GM10266 (cell line): ENCODE data around the gene UBTF.

Experiments used
- DNase-seq: peaks from one replicate; pipeline ENCODE4 v3.0.0; 2012; ENCODE audit errors: extremely low spot score
- CTCF ChIP-seq: IDR thresholded peaks from 2 replicates; pipeline ENCODE4 v1.5.1; 2012; ENCODE audit warnings: mild to moderate bottlenecking, low read depth; ENCODE audit not compliant: control insufficient read depth, insufficient read depth; ENCODE audit errors: missing control alignments

The UBTF gene

GRCh38 chr17:44236444-44236991 is 17.0 kb upstream of the UBTF start:
- DNase-seq: peak; percentile 35
- TF ChIP-seq CTCF: no peak

GRCh38 chr17:44235583-44235936 is 16.1 kb upstream of the UBTF start:
- no peak for DNase-seq
- no peak for TF ChIP-seq CTCF

- TF ChIP-seq CTCF: no peak
- DNase-seq: no peak
Measured at GRCh38 chr17:44233582-44233981, 14.1 kb upstream of the UBTF start.

GRCh38 chr17:44232061-44232460 is 12.6 kb upstream of the UBTF start:
- no peak for TF ChIP-seq CTCF
- no peak for DNase-seq

- TF ChIP-seq CTCF: no peak
- DNase-seq: no peak
Measured at GRCh38 chr17:44230140-44230539, 10.7 kb upstream of the UBTF start.

- DNase-seq: no peak
Measured at GRCh38 chr17:44229090-44229489, 9.6 kb upstream of the UBTF start.

More at GRCh38 chr17:44229090-44229489, 9.6 kb upstream of the UBTF start:
- TF ChIP-seq CTCF: no peak
